Smooth muscle cell (in vitro differentiated cells): ENCODE results near the gene ADAMTS4. TPM values are rescaled to one million over a fixed set of nuclear protein-coding genes. Genes with fewer than 3 reads are reported as not detected.

Source experiments
- DNase-seq: peaks from one replicate; lab custom pipeline; 2025; ENCODE audit not compliant: unreplicated experiment; lab: John Stamatoyannopoulos, UW
- H2AFZ ChIP-seq: fragments of 200-600 bp; sonication (generic); 2 replicates; pipeline ENCODE4 v1.6.0; 2016; ENCODE audit warnings: antibody characterized with exemption, low read depth, mild to moderate bottlenecking
- H3F3A ChIP-seq: fragments of 200-600 bp; sonication (generic); 2 replicates; pipeline ENCODE4 v1.6.0; 2017; ENCODE audit warnings: antibody characterized with exemption, low read depth
- H3K27ac ChIP-seq: fragments of 200-600 bp; sonication (generic); 2 replicates; pipeline ENCODE4 v1.5.1; 2016; ENCODE audit warnings: low read depth, mild to moderate bottlenecking
- H3K27me3 ChIP-seq: fragments of 200-600 bp; sonication (generic); 2 replicates; pipeline ENCODE4 v1.6.1; 2016; ENCODE audit warnings: low read depth, mild to moderate bottlenecking
- H3K36me3 ChIP-seq: fragments of 200-600 bp; sonication (generic); 2 replicates; pipeline ENCODE4 v1.5.1; 2016; ENCODE audit warnings: low read depth
- H3K4me1 ChIP-seq: fragments of 200-600 bp; sonication (generic); 2 replicates; pipeline ENCODE4 v1.5.1; 2016; ENCODE audit warnings: low read depth
- H3K4me2 ChIP-seq: fragments of 200-600 bp; sonication (generic); 2 replicates; pipeline ENCODE4 v1.6.0; 2016; ENCODE audit warnings: mild to moderate bottlenecking
- H3K4me3 ChIP-seq: fragments of 200-600 bp; sonication (generic); 2 replicates; pipeline ENCODE4 v1.5.1; 2016; ENCODE audit warnings: mild to moderate bottlenecking
- H3K79me2 ChIP-seq: fragments of 200-600 bp; sonication (generic); 2 replicates; pipeline ENCODE4 v1.6.0; 2016; ENCODE audit warnings: low read depth, mild to moderate bottlenecking
- H3K9ac ChIP-seq: fragments of 200-600 bp; sonication (generic); 2 replicates; pipeline ENCODE4 v1.6.0; 2016; ENCODE audit warnings: low read depth
- H3K9me3 ChIP-seq: fragments of 200-600 bp; sonication (generic); replicated peaks from 2 replicates; pipeline ENCODE4 v1.5.1; 2016; ENCODE audit warnings: low read depth
- H4K20me1 ChIP-seq: fragments of 200-600 bp; sonication (generic); 2 replicates; pipeline ENCODE4 v1.6.0; 2016; ENCODE audit warnings: low read depth
- WGBS: methylation state at CpG from one replicate; pipeline ENCODE4 v1.1.7; 2016; ENCODE audit warnings: low lambda C conversion rate; 5-methylcytosine and 5-hydroxymethylcytosine counted together
- polyA plus RNA-seq: library from polyadenylated mRNA; unstranded; fragments of >200 nt; fragmentation: Nextera tagmentation; extraction: Ambion mirVana; gene quantifications from 2 replicates; pipeline ENCODE4 v1.2.1, GENCODE V29; 2016
- total RNA-seq: library from RNA; depleted of rRNA; stranded (reverse); fragments of >200 nt; gene quantifications from 2 replicates; pipeline ENCODE4 v1.2.3, GENCODE V29; 2014
- TF ChIP-seq, protein P1 (sequence below): fragments of 200-600 bp; sonication (generic); IDR thresholded peaks from 2 replicates; pipeline ENCODE4 v1.5.1; 2017; ENCODE audit warnings: borderline replicate concordance, mild to moderate bottlenecking, antibody characterized with exemption; ENCODE audit not compliant: insufficient read depth, poor library complexity, severe bottlenecking

Gene ADAMTS4
- total and polyA plus RNA-seq, 2 experiments from 2014 or later: 17.1 to 28.3 TPM

DNA sequence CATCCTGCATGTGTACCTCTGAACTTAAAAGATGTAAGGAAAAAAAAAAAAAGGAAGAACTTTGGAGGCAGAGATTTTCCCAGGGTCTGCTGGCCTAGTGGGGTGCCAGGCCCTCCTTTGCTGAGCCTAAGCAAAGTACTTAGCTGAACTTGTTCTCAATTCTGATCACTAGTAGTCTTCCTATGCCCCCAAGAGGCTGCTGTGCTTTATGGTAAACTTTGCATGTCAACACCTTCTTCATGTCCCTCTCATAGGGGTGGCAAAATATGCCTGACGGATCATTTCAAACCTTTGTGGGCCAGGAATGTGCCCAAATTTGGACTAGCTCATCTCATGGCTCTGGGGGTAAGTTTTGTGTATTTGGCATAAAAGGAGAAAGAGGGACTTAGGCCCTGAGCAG lies 41.0 kb downstream of the ADAMTS4 start:
- H3K79me2 ChIP-seq: peaks cover 10% of the 10 kb centered on the region
- H3K36me3 ChIP-seq: no peaks in the 10 kb centered on the region
- H2AFZ ChIP-seq: no peak overlapping the region
- no peaks in the 10 kb centered on the region for H3F3A ChIP-seq
- TF ChIP-seq, protein P1, sequence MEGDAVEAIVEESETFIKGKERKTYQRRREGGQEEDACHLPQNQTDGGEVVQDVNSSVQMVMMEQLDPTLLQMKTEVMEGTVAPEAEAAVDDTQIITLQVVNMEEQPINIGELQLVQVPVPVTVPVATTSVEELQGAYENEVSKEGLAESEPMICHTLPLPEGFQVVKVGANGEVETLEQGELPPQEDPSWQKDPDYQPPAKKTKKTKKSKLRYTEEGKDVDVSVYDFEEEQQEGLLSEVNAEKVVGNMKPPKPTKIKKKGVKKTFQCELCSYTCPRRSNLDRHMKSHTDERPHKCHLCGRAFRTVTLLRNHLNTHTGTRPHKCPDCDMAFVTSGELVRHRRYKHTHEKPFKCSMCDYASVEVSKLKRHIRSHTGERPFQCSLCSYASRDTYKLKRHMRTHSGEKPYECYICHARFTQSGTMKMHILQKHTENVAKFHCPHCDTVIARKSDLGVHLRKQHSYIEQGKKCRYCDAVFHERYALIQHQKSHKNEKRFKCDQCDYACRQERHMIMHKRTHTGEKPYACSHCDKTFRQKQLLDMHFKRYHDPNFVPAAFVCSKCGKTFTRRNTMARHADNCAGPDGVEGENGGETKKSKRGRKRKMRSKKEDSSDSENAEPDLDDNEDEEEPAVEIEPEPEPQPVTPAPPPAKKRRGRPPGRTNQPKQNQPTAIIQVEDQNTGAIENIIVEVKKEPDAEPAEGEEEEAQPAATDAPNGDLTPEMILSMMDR: no peak
- H3K4me1 ChIP-seq: peaks cover 11% of the 10 kb centered on the region
- H3K9me3 ChIP-seq: no peaks in the 10 kb centered on the region
- no peaks in the 10 kb centered on the region for H4K20me1 ChIP-seq
- no peak for DNase-seq
- H3K27me3 ChIP-seq: no peaks in the 10 kb centered on the region
- no peak overlapping the region for H3K4me3 ChIP-seq
- H3K9ac ChIP-seq: no peak overlapping the region
- no peak overlapping the region for H3K27ac ChIP-seq
- no peak overlapping the region for H3K4me2 ChIP-seq
- 96% methylated on average over 1 of the region's 1 CpG for WGBS

- H3K4me3 ChIP-seq: peak within 1 kb of the TSS; percentile 78
- peaks cover 10% of the 10 kb centered on the region for H3K79me2 ChIP-seq
- peak within 1 kb of the TSS; percentile 86 for H3K4me2 ChIP-seq
- no peaks in the 10 kb centered on the region for H3K36me3 ChIP-seq
- H3K4me1 ChIP-seq: peaks cover 6% of the 10 kb centered on the region
- no peaks in the 10 kb centered on the region for H4K20me1 ChIP-seq
- no peaks in the 10 kb centered on the region for H3K9me3 ChIP-seq
- H2AFZ ChIP-seq: peak within 1 kb of the TSS; percentile 88
- peak within 1 kb of the TSS; percentile 98 for H3K9ac ChIP-seq
- H3K27me3 ChIP-seq: no peaks in the 10 kb centered on the region
- under 1% methylated on average over 33 of the region's 33 CpGs for WGBS
- TF ChIP-seq, protein P1: no peak
- no peaks in the 10 kb centered on the region for H3F3A ChIP-seq
- peak within 1 kb of the TSS; percentile 93 for H3K27ac ChIP-seq
- DNase-seq: peak; percentile 18
Observed at GRCh38 chr1:161153682-161154337, 45.0 kb downstream of the ADAMTS4 start, which contains the start of gene UFC1. UFC1 (plus strand) TSS chr1:161153978; CDS start chr1:161153998, 20 bp downstream.

DNA sequence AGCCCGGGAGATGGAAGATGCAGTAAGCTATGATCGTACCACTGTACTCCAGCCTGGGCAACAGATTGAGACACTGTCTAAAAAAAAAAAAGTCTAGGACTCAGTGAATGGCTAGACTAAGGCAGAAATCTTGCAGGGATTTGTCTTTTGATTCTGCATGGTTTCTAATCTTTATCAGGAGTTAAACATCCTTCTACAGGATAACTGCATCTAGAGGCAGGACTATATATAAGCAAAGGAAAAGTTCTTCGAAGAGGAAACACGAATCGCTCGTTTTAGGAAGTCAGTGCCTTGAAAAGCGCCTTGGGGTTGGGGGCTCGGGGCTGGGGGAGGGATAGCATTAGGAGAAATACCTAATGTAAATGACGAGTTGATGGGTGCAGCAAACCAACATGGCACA lies 45.7 kb downstream of the ADAMTS4 start:
- Histone ChIP-seq H4K20me1 (no peaks in the 10 kb centered on the region), H3K36me3 (no peaks in the 10 kb centered on the region), H3K27ac (peak overlapping the region; percentile 93), H2AFZ (peak overlapping the region; percentile 88), H3K4me1 (peaks cover 6% of the 10 kb centered on the region), H3K9ac (peak overlapping the region; percentile 98), H3F3A (no peaks in the 10 kb centered on the region), H3K79me2 (peaks cover 10% of the 10 kb centered on the region), H3K4me2 (peak overlapping the region; percentile 86), H3K27me3 (no peaks in the 10 kb centered on the region), H3K4me3 (peak overlapping the region; percentile 78), H3K9me3 (no peaks in the 10 kb centered on the region)
- 26% methylated on average over 9 of the region's 9 CpGs for WGBS
- TF ChIP-seq, protein P1: no peak
- no peak for DNase-seq

DNA sequence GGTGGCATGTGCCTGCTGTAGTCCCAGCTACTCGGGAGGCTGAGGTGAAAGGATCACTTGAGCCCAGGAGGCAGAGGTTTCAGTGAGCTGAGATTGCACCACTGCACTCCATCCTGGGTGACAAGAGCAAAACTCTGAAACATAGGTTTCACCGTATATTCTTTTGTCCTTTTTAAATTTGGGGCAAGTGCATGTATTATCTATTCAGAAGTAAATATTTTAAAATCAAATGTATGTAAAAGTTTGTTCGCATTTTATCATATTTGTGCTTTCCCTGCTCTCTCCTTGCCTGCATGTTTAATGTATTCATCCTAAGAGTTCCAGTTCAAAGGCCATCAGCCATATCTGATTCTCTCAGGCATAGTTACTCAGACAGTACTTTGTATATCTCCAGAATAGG lies 53.0 kb downstream of the ADAMTS4 start:
- H3K9me3 ChIP-seq: no peaks in the 10 kb centered on the region
- H4K20me1 ChIP-seq: no peaks in the 10 kb centered on the region
- H3K4me3 ChIP-seq: no peak overlapping the region
- no peak overlapping the region for H2AFZ ChIP-seq
- 94% methylated on average over 3 of the region's 3 CpGs for whole genome bisulfite sequencing
- no peaks in the 10 kb centered on the region for H3K27me3 ChIP-seq
- H3F3A ChIP-seq: no peaks in the 10 kb centered on the region
- no peaks in the 10 kb centered on the region for H3K4me1 ChIP-seq
- no peak for DNase-seq
- H3K4me2 ChIP-seq: no peak overlapping the region
- no peaks in the 10 kb centered on the region for H3K79me2 ChIP-seq
- H3K27ac ChIP-seq: no peak overlapping the region
- TF ChIP-seq, protein P1: no peak
- H3K36me3 ChIP-seq: no peaks in the 10 kb centered on the region
- H3K9ac ChIP-seq: no peak overlapping the region
